Tibial nerve (tissue), 4 donors: ENCODE results near the gene REV3L. TPM values are rescaled to one million over a fixed set of nuclear protein-coding genes. Genes with fewer than 3 reads are reported as not detected.

Experiments
- DNase-seq, 2 donors: peaks; one replicate each; pipeline ENCODE4 v3.0.0-alpha.2; 2019; ENCODE audit warnings: low spot score in 2 of 2
- H3K27ac ChIP-seq, 4 donors: fragments of 200-600 bp; sonication (generic) in 3 of 4; one replicate each; pipeline ENCODE4 v1.5.1; 2017 to 2019; ENCODE audit warnings: mild to moderate bottlenecking in 1 of 4
- H3K27me3 ChIP-seq, 2 donors: fragments of 200-600 bp; sonication (generic) in 1 of 2; one replicate each; pipeline versions ENCODE4 v1.5.1 to v1.6.0; 2017 to 2019
- H3K36me3 ChIP-seq, 3 donors: fragments of 200-600 bp; sonication (generic); one replicate each; pipeline ENCODE4 v1.5.1; 2018 to 2019
- H3K4me1 ChIP-seq, 4 donors: fragments of 200-600 bp; sonication (generic) in 3 of 4; one replicate each; pipeline ENCODE4 v1.5.1; 2017 to 2019
- H3K4me3 ChIP-seq, 4 donors: fragments of 200-600 bp; sonication (generic) in 3 of 4; one replicate each; pipeline ENCODE4 v1.5.1; 2017 to 2019; ENCODE audit warnings: mild to moderate bottlenecking in 1 of 4, moderate library complexity in 1 of 4
- H3K9me3 ChIP-seq, 4 donors: fragments of 200-600 bp; sonication (generic) in 3 of 4; one replicate each; pipeline ENCODE4 v1.5.1; 2017 to 2019
- CTCF ChIP-seq, 5 experiments: fragments of 200-600 bp in 3 of 5; fragments of 450-650 bp in 2 of 5; sonication (generic) in 3 of 5; IDR thresholded peaks; one replicate each; pipeline ENCODE4 v1.5.1; 2016 to 2019; ENCODE audit warnings: antibody characterized with exemption in 5 of 5, mild to moderate bottlenecking in 3 of 5, moderate library complexity in 2 of 5
- EP300 ChIP-seq, 2 donors: sonication (generic); formaldehyde crosslinking; IDR thresholded peaks; one replicate each; pipeline ENCODE4 v1.6.1; 2017; ENCODE audit warnings: antibody characterized with exemption in 2 of 2, mild to moderate bottlenecking in 1 of 2
- POLR2A ChIP-seq, 2 donors: fragments of 450-650 bp; IDR thresholded peaks; one replicate each; pipeline ENCODE4 v1.6.1; 2017; ENCODE audit warnings: antibody characterized with exemption in 2 of 2, mild to moderate bottlenecking in 2 of 2, moderate library complexity in 2 of 2
- WGBS, 2 donors: methylation state at CpG; one replicate each; pipeline ENCODE4 v1.1.5; 2018; 5-methylcytosine and 5-hydroxymethylcytosine counted together
- total RNA-seq, 4 donors: library from RNA; depleted of rRNA; stranded (reverse); fragments of >200 nt; gene quantifications; one replicate each; pipeline ENCODE4 v1.1.0, GENCODE V29; 2016

The REV3L gene
- total RNA-seq, 4 donors from 2014 or later: 26.7 to 45.9 (median 34.1) TPM

GRCh38 chr6:111381123-111381522 lies 101.9 kb downstream of the REV3L start:
- H3K36me3 ChIP-seq: peaks cover 0 to 59% (median 7%) of the 10 kb centered on the region in 3 donors
- no peak overlapping the region for H3K27ac ChIP-seq
- peaks cover 0 to 3% (median 2%) of the 10 kb centered on the region in 4 donors for H3K9me3 ChIP-seq
- H3K27me3 ChIP-seq: no peaks in the 10 kb centered on the region
- no peaks in the 10 kb centered on the region for H3K4me1 ChIP-seq
- TF ChIP-seq CTCF (IDR thresholded peaks at IDR 0.05) (no peak), EP300 (IDR thresholded peaks at IDR 0.05) (no peak), POLR2A (IDR thresholded peaks at IDR 0.05) (no peak)
- no peak overlapping the region for H3K4me3 ChIP-seq
- no peak for DNase-seq

- no peaks in the 10 kb centered on the region for H3K4me1 ChIP-seq
- TF ChIP-seq CTCF (IDR thresholded peaks at IDR 0.05) (no peak), EP300 (IDR thresholded peaks at IDR 0.05) (no peak), POLR2A (IDR thresholded peaks at IDR 0.05) (no peak)
- WGBS, 2 donors: 95 to 97% methylated on average over 2 of the region's 2 CpGs
- no peak overlapping the region for H3K4me3 ChIP-seq
- peaks cover 0 to 71% (median 5%) of the 10 kb centered on the region in 3 donors for H3K36me3 ChIP-seq
- peaks cover 0 to 3% (median 2%) of the 10 kb centered on the region in 4 donors for H3K9me3 ChIP-seq
- DNase-seq: no peak
- no peaks in the 10 kb centered on the region for H3K27me3 ChIP-seq
- H3K27ac ChIP-seq: no peak overlapping the region
Measured at GRCh38 chr6:111379831-111380230, 103.2 kb downstream of the REV3L start.

GRCh38 chr6:111379302-111379701 lies 103.7 kb downstream of the REV3L start:
- no peaks in the 10 kb centered on the region for H3K4me1 ChIP-seq
- H3K27me3 ChIP-seq: no peaks in the 10 kb centered on the region
- H3K9me3 ChIP-seq: peaks cover 0 to 3% (median 2%) of the 10 kb centered on the region in 4 donors
- no peak overlapping the region for H3K27ac ChIP-seq
- peaks cover 0 to 71% (median 0%) of the 10 kb centered on the region in 3 donors for H3K36me3 ChIP-seq
- TF ChIP-seq EP300 (IDR thresholded peaks at IDR 0.05): no peak
- TF ChIP-seq POLR2A (IDR thresholded peaks at IDR 0.05): no peak
- no peak for TF ChIP-seq CTCF (IDR thresholded peaks at IDR 0.05)
- no peak for DNase-seq
- no peak overlapping the region for H3K4me3 ChIP-seq

- Histone ChIP-seq H3K27me3 (no peaks in the 10 kb centered on the region), H3K36me3 (peaks cover 0 to 60% (median 0%) of the 10 kb centered on the region in 3 donors), H3K9me3 (no peaks in the 10 kb centered on the region), H3K27ac (no peak overlapping the region), H3K4me1 (no peaks in the 10 kb centered on the region), H3K4me3 (no peak overlapping the region)
- DNase-seq: no peak
- TF ChIP-seq POLR2A (IDR thresholded peaks at IDR 0.05) (no peak), EP300 (IDR thresholded peaks at IDR 0.05) (no peak), CTCF (IDR thresholded peaks at IDR 0.05) (no peak)
- WGBS, 2 donors: 96% methylated on average over 2 of the region's 2 CpGs
Measured at GRCh38 chr6:111377558-111378120, 105.4 kb downstream of the REV3L start.

GRCh38 chr6:111367393-111368088 lies 115.5 kb downstream of the REV3L start:
- Histone ChIP-seq H3K4me3 (no peak overlapping the region), H3K4me1 (no peaks in the 10 kb centered on the region), H3K36me3 (peaks cover 0 to 36% (median 0%) of the 10 kb centered on the region in 3 donors), H3K27me3 (no peaks in the 10 kb centered on the region), H3K9me3 (no peaks in the 10 kb centered on the region), H3K27ac (no peak overlapping the region)
- no peak for TF ChIP-seq POLR2A (IDR thresholded peaks at IDR 0.05)
- WGBS, 2 donors: 76 to 84% methylated on average over 9 of the region's 9 CpGs
- DNase-seq: no peak
